ENCODE measurements around the gene CMIP. TPM values are rescaled to one million over a fixed set of nuclear protein-coding genes. Genes with fewer than 3 reads are reported as not detected.
A peak's percentile ranks its signal among the peaks of the same experiment; 100 is the strongest.

Gene CMIP
- total RNA-seq, 1 experiment from 2014 or later, result 25.7 TPM

DNA sequence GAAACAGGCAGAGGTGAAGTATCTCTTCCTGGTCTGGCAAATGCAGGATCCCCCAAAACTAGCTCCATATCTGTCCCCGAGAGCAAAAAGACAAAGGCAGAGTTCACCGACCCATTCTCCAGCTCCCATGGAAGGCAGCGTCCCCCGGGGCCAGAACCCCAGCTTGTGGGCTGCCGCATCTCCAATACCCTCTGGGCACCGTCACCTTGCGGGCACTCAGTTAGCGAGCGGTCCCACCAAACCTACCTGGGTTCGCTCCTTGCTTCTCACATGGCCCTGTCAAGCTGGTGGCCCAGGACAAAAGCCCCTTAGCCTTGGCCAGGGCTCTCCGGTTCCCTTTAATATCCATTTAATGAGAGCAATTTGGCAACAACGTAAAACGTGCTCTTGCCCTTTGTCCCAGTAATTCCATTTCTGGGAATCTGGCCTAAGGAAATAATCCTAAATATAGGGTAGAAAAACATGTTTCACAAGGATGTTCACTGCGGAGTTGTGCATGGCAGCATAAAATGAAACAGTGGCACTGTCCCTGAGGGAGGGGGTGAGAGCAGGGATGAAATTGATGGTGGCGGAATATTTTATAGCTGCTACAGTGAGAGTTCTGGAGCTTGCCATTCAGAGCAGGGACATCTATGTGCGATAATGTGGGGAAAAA is 157.1 kb downstream of the CMIP start:
- POLR2A ChIA-PET (ENCODE audit: unreplicated experiment), result no interaction called here
- peaks cover 86% of the 10 kb centered on the region for H3K79me2 ChIP-seq (ENCODE audit: low read length)
- H3K9ac ChIP-seq (ENCODE audit: low read length), result peak overlapping the region; percentile 65
- no peaks in the 10 kb centered on the region for H4K20me1 ChIP-seq (ENCODE audit: low read length)
- H3K27ac ChIP-seq (ENCODE audit: low read length), result peak overlapping the region; percentile 74
- TF ChIP-seq EZH2 (IDR thresholded peaks at IDR 0.05; ENCODE audit: low read length, unreplicated experiment) (no peak), EZH2phosphoT487 (IDR thresholded peaks at IDR 0.05; ENCODE audit: borderline replicate concordance, low read length) (no peak)
- TF ChIP-seq, protein P1, sequence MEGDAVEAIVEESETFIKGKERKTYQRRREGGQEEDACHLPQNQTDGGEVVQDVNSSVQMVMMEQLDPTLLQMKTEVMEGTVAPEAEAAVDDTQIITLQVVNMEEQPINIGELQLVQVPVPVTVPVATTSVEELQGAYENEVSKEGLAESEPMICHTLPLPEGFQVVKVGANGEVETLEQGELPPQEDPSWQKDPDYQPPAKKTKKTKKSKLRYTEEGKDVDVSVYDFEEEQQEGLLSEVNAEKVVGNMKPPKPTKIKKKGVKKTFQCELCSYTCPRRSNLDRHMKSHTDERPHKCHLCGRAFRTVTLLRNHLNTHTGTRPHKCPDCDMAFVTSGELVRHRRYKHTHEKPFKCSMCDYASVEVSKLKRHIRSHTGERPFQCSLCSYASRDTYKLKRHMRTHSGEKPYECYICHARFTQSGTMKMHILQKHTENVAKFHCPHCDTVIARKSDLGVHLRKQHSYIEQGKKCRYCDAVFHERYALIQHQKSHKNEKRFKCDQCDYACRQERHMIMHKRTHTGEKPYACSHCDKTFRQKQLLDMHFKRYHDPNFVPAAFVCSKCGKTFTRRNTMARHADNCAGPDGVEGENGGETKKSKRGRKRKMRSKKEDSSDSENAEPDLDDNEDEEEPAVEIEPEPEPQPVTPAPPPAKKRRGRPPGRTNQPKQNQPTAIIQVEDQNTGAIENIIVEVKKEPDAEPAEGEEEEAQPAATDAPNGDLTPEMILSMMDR (conservative IDR thresholded peaks at IDR 0.05; ENCODE audit: low read depth, low read length), result no peak
- intact Hi-C loops (cut with micrococcal nuclease), result no loop called here
- CTCF ChIA-PET, result no interaction called here
- no peak overlapping the region for H2AFZ ChIP-seq (ENCODE audit: low read length)
- no TSS peak for BruUV-seq (replicated peaks)
- ATAC-seq (no peak), DNase-seq (peak; percentile 35)
- H3K36me3 ChIP-seq (ENCODE audit: low read depth, low read length), result peaks cover 7% of the 10 kb centered on the region
- peaks cover 77% of the 10 kb centered on the region for H3K4me1 ChIP-seq (ENCODE audit: insufficient read depth, low read length)
- no peaks in the 10 kb centered on the region for H3K9me3 ChIP-seq (ENCODE audit: low read length)
- H3F3A ChIP-seq (ENCODE audit: low read length, unreplicated experiment), result no peaks in the 10 kb centered on the region
- H3K9me2 ChIP-seq (replicated peaks; ENCODE audit: low read length), result no peaks in the 10 kb centered on the region
- H3K4me3 ChIP-seq (ENCODE audit: low read length), result no peak overlapping the region
- peak overlapping the region; percentile 63 for H3K4me2 ChIP-seq (ENCODE audit: low read length)
- H3K27me3 ChIP-seq (ENCODE audit: low read length), result no peaks in the 10 kb centered on the region

DNA sequence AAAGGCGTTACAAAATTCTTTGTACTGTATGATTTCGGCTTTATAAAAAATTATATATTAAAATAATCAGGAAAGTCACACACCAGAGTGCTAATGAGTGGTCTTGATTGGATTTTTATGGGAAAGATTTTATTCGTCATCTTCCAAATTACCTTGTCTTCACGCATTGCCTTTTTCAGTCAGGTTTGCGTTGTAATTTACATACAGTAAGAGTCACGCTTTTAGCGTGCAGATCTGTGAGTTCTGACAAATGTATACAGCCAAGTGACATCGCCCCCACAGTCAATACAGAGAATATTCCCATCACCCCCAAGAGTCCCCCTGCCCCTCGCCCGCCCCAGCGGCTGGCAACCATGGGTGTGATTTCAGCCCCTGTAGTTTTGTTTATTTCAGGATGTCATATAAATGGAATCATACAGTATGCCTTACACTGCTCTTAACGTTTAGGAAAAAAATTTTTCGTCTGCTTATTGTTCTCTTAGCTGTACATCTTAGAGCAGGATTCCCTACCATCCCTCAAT is 157.7 kb downstream of the CMIP start:
- Histone ChIP-seq H3K27ac (ENCODE audit: low read length) (peak overlapping the region; percentile 74), H3K36me3 (ENCODE audit: low read depth, low read length) (peaks cover 6% of the 10 kb centered on the region), H4K20me1 (ENCODE audit: low read length) (no peaks in the 10 kb centered on the region), H3K9ac (ENCODE audit: low read length) (0 out of 2 replicates have a peak overlapping the region, but pooled peaks have one; percentile 65), H3F3A (ENCODE audit: low read length, unreplicated experiment) (no peaks in the 10 kb centered on the region), H3K79me2 (ENCODE audit: low read length) (peaks cover 86% of the 10 kb centered on the region), H3K4me2 (ENCODE audit: low read length) (peak overlapping the region; percentile 63; the same call in 1 of the 2 replicates), H3K9me2 (replicated peaks; ENCODE audit: low read length) (no peaks in the 10 kb centered on the region), H3K4me1 (ENCODE audit: insufficient read depth, low read length) (peaks cover 77% of the 10 kb centered on the region), H3K9me3 (ENCODE audit: low read length) (no peaks in the 10 kb centered on the region), H3K27me3 (ENCODE audit: low read length) (no peaks in the 10 kb centered on the region), H2AFZ (ENCODE audit: low read length) (no peak overlapping the region), H3K4me3 (ENCODE audit: low read length) (no peak overlapping the region)
- no peak for ATAC-seq
- ChIA-PET CTCF (no interaction called here), POLR2A (ENCODE audit: unreplicated experiment) (no interaction called here)
- intact Hi-C loops (cut with micrococcal nuclease), result no loop called here
- TF ChIP-seq, protein P1 (conservative IDR thresholded peaks at IDR 0.05; ENCODE audit: low read depth, low read length), result no peak
- no peak for TF ChIP-seq EZH2 (IDR thresholded peaks at IDR 0.05; ENCODE audit: low read length, unreplicated experiment)
- TF ChIP-seq EZH2phosphoT487 (IDR thresholded peaks at IDR 0.05; ENCODE audit: borderline replicate concordance, low read length), result no peak
- BruUV-seq (replicated peaks), result no TSS peak
- no peak for DNase-seq

GRCh38 chr16:81602792-81603191 is 158.2 kb downstream of the CMIP start:
- Histone ChIP-seq H3K9ac (ENCODE audit: low read length) (no peak overlapping the region), H3K27ac (ENCODE audit: low read length) (peak overlapping the region; percentile 74), H3K27me3 (ENCODE audit: low read length) (no peaks in the 10 kb centered on the region), H2AFZ (ENCODE audit: low read length) (no peak overlapping the region), H3K4me1 (ENCODE audit: insufficient read depth, low read length) (peaks cover 77% of the 10 kb centered on the region), H3F3A (ENCODE audit: low read length, unreplicated experiment) (no peaks in the 10 kb centered on the region), H3K9me2 (replicated peaks; ENCODE audit: low read length) (no peaks in the 10 kb centered on the region), H3K4me3 (ENCODE audit: low read length) (no peak overlapping the region), H3K36me3 (ENCODE audit: low read depth, low read length) (peaks cover 11% of the 10 kb centered on the region), H3K9me3 (ENCODE audit: low read length) (no peaks in the 10 kb centered on the region), H3K4me2 (ENCODE audit: low read length) (no peak overlapping the region), H3K79me2 (ENCODE audit: low read length) (peaks cover 86% of the 10 kb centered on the region), H4K20me1 (ENCODE audit: low read length) (no peaks in the 10 kb centered on the region)
- DNase-seq (no peak), ATAC-seq (no peak)
- no peak for TF ChIP-seq EZH2phosphoT487 (IDR thresholded peaks at IDR 0.05; ENCODE audit: borderline replicate concordance, low read length)
- TF ChIP-seq, protein P1 (conservative IDR thresholded peaks at IDR 0.05; ENCODE audit: low read depth, low read length), result no peak
- no peak for TF ChIP-seq EZH2 (IDR thresholded peaks at IDR 0.05; ENCODE audit: low read length, unreplicated experiment)
- BruUV-seq (replicated peaks), result no TSS peak
- intact Hi-C loops (cut with micrococcal nuclease), result no loop called here
- CTCF ChIA-PET, result no interaction called here
- POLR2A ChIA-PET (ENCODE audit: unreplicated experiment), result no interaction called here
